H54 (cell line): ENCODE data around the gene PLEKHA7.

Experiments used
- DNase-seq: peaks from one replicate; pipeline ENCODE4 v3.0.0; 2011; ENCODE audit warnings: low spot score, mixed read lengths; ENCODE audit not compliant: insufficient read length
- FAIRE-seq: peaks from 3 replicates; lab custom pipeline; 2011; peaks lifted over from hg19 to GRCh38; lab: Jason Lieb, UNC
- POLR2A ChIP-seq: IDR thresholded peaks from 2 replicates; pipeline ENCODE4 v1.6.1; 2011; ENCODE audit warnings: low read depth, mild to moderate bottlenecking, low read length

The PLEKHA7 gene

GRCh38 chr11:17019232-17019631 is 5.0 kb upstream of the PLEKHA7 start:
- no peak for TF ChIP-seq POLR2A
- no peak for FAIRE-seq
- DNase-seq = peak; percentile 34

- no peak for TF ChIP-seq POLR2A
- DNase-seq (peak; percentile 35), FAIRE-seq (no peak)
These were observed 1.5 kb upstream of the PLEKHA7 start for GRCh38 chr11:17015627-17016126.

- peak; percentile 90 for DNase-seq
- TF ChIP-seq POLR2A = no peak
- FAIRE-seq = peak; percentile 66
These were observed 816 bp upstream of the PLEKHA7 start for GRCh38 chr11:17014833-17015626.

- no peak for FAIRE-seq
These were observed 480 bp downstream of the PLEKHA7 start for GRCh38 chr11:17013548-17014320.

GRCh38 chr11:17012712-17013547 is 1.3 kb downstream of the PLEKHA7 start:
- DNase-seq (peak; percentile 100), FAIRE-seq (peak; percentile 88)
- no peak for TF ChIP-seq POLR2A

More at GRCh38 chr11:17013548-17014320, 480 bp downstream of the PLEKHA7 start:
- TF ChIP-seq POLR2A = no peak
- DNase-seq = no peak

GRCh38 chr11:17012179-17012578 is 2.0 kb downstream of the PLEKHA7 start:
- DNase-seq (no peak), FAIRE-seq (no peak)
- no peak for TF ChIP-seq POLR2A

GRCh38 chr11:17010851-17011420 is 3.3 kb downstream of the PLEKHA7 start:
- DNase-seq (no peak), FAIRE-seq (no peak)
- TF ChIP-seq POLR2A = no peak

GRCh38 chr11:17008099-17008498 is 6.1 kb downstream of the PLEKHA7 start:
- FAIRE-seq = no peak
- no peak for TF ChIP-seq POLR2A
- no peak for DNase-seq

- TF ChIP-seq POLR2A = no peak
- DNase-seq = no peak
- no peak for FAIRE-seq
These were observed 8.6 kb downstream of the PLEKHA7 start for GRCh38 chr11:17005646-17006045.

GRCh38 chr11:17004486-17005148 is 9.6 kb downstream of the PLEKHA7 start:
- no peak for DNase-seq
- no peak for FAIRE-seq
- no peak for TF ChIP-seq POLR2A

- FAIRE-seq (no peak), DNase-seq (no peak)
- no peak for TF ChIP-seq POLR2A
These were observed 10.8 kb downstream of the PLEKHA7 start for GRCh38 chr11:17003426-17003825.

GRCh38 chr11:17002543-17002942 is 11.7 kb downstream of the PLEKHA7 start:
- TF ChIP-seq POLR2A = no peak
- DNase-seq (no peak), FAIRE-seq (no peak)

- TF ChIP-seq POLR2A = no peak
- DNase-seq = no peak
- FAIRE-seq = no peak
These were observed 12.4 kb downstream of the PLEKHA7 start for GRCh38 chr11:17001806-17002205.
